MCF 10A (cell line): ENCODE results near the gene MOCS1. TPM values are rescaled to one million over a fixed set of nuclear protein-coding genes. Genes with fewer than 3 reads are reported as not detected.

Experiments
- BruUV-seq: library from RNA; stranded (reverse); fragments of 400-500 nt; replicated peaks from 2 replicates; lab custom pipeline; 2021; lab: Mats Ljungman, UMichigan
- CTCF ChIA-PET: fragments of 300-600 bp; sonication (Branson Sonifier 250); formaldehyde crosslinking; extraction: SDS; loops from one replicate; lab custom pipeline; 2021; ENCODE audit warnings: antibody characterized with exemption, inconsistent platforms; lab: Yijun Ruan, JAX
- POLR2A ChIA-PET: fragments of 300-600, 350-650 bp; sonication (Branson Sonifier 250); formaldehyde crosslinking; extraction: SDS; loops from one replicate; lab custom pipeline; 2020; ENCODE audit warnings: antibody characterized with exemption, inconsistent platforms; lab: Yijun Ruan, JAX
- DNase-seq: peaks from one replicate; pipeline ENCODE4 v3.0.0-alpha.2; 2018; ENCODE audit not compliant: unreplicated experiment
- H3K27ac Mint-ChIP-seq: one replicate; pipeline ENCODE4 v1.8.0; 2022; ENCODE audit warnings: mild to moderate bottlenecking, low read depth, mixed read lengths; ENCODE audit not compliant: unreplicated experiment
- H3K27me3 Mint-ChIP-seq: one replicate; pipeline ENCODE4 v1.8.0; 2022; ENCODE audit warnings: mixed read lengths; ENCODE audit not compliant: insufficient read depth, unreplicated experiment
- H3K36me3 Mint-ChIP-seq: one replicate; pipeline ENCODE4 v1.8.0; 2022; ENCODE audit warnings: mild to moderate bottlenecking, moderate library complexity, mixed read lengths; ENCODE audit not compliant: insufficient read depth, unreplicated experiment
- H3K4me1 Mint-ChIP-seq: one replicate; pipeline ENCODE4 v1.8.0; 2022; ENCODE audit warnings: mixed read lengths; ENCODE audit not compliant: insufficient read depth, unreplicated experiment
- H3K4me3 Mint-ChIP-seq: one replicate; pipeline ENCODE4 v1.8.0; 2022; ENCODE audit warnings: mild to moderate bottlenecking, moderate library complexity, mixed read lengths; ENCODE audit not compliant: unreplicated experiment
- H3K9me3 Mint-ChIP-seq: one replicate; pipeline ENCODE4 v1.8.0; 2022; ENCODE audit warnings: mixed read lengths; ENCODE audit not compliant: unreplicated experiment
- intact Hi-C: fragments of 100-400 bp; cut with micrococcal nuclease; formaldehyde crosslinking; loops from 2 replicates; pipeline ENCODE4 v1.14.1; 2022
- total RNA-seq: library from RNA; stranded (reverse); gene quantifications from 2 replicates; pipeline ENCODE4 v1.2.3, GENCODE V29; 2022
- TF ChIP-seq, protein P1 (sequence below): fragments of 200-600 bp; IDR thresholded peaks from one replicate; pipeline ENCODE4 v1.8.0; 2022; ENCODE audit warnings: antibody characterized with exemption, mild to moderate bottlenecking; ENCODE audit not compliant: unreplicated experiment

MOCS1 gene
- total RNA-seq, 1 experiment from 2014 or later: 5.3 TPM

GRCh38 chr6:39882531-39882899 lies 51.7 kb downstream of the MOCS1 start:
- BruUV-seq: no TSS peak
- peaks cover 4% of the 10 kb centered on the region for H3K4me1 Mint-ChIP-seq
- TF ChIP-seq, protein P1, sequence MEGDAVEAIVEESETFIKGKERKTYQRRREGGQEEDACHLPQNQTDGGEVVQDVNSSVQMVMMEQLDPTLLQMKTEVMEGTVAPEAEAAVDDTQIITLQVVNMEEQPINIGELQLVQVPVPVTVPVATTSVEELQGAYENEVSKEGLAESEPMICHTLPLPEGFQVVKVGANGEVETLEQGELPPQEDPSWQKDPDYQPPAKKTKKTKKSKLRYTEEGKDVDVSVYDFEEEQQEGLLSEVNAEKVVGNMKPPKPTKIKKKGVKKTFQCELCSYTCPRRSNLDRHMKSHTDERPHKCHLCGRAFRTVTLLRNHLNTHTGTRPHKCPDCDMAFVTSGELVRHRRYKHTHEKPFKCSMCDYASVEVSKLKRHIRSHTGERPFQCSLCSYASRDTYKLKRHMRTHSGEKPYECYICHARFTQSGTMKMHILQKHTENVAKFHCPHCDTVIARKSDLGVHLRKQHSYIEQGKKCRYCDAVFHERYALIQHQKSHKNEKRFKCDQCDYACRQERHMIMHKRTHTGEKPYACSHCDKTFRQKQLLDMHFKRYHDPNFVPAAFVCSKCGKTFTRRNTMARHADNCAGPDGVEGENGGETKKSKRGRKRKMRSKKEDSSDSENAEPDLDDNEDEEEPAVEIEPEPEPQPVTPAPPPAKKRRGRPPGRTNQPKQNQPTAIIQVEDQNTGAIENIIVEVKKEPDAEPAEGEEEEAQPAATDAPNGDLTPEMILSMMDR: no peak
- CTCF ChIA-PET: interaction anchor here (0.5 to 0.6 kb wide), 2 partner anchors 92 to 351 kb away, joined by 3 read pairs; no protein-coding TSS in a partner anchor
- no peak overlapping the region for H3K4me3 Mint-ChIP-seq
- POLR2A ChIA-PET: no interaction called here
- DNase-seq: peak; percentile 8
- H3K27ac Mint-ChIP-seq: no peak overlapping the region
- H3K9me3 Mint-ChIP-seq: no peaks in the 10 kb centered on the region
- intact Hi-C loops: no loop called here
- H3K36me3 Mint-ChIP-seq: no peaks in the 10 kb centered on the region
- no peaks in the 10 kb centered on the region for H3K27me3 Mint-ChIP-seq

DNA sequence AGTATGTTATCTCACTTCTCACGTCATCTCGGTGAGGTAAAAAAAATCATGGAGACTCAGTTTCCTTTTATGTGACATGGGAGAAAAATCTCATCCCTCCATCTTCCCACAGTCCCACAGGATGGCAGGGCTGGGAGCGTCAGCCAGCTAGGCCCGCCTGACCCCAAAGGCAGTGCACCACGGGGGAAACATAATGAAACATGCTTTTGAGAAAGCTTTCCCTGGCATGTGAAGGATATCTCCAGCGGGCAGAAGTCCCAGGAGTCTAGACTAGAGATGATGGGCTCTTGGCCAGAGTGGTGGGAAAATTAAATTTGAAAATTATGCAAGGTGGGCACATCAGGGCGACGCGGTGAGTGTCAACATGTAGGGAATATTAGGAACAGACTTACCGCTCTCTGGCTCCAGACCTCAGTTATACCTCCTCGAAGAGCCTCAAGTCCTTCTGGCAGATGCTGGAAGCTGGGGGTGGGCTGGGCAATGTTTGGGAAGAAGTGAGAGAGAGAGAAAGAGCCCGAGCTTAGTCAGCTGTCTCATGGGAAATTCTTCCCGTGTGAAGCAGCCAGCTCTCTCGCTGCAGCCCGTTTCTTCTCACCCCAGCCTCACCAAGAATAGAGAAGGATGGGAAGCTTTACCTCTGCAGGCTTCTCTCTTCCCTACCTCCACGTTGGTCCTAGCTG lies 52.3 kb downstream of the MOCS1 start:
- Mint-ChIP-seq H3K9me3 (peaks cover under 1% of the 10 kb centered on the region), H3K27ac (no peak overlapping the region), H3K4me3 (no peak overlapping the region), H3K4me1 (peaks cover 4% of the 10 kb centered on the region), H3K27me3 (no peaks in the 10 kb centered on the region), H3K36me3 (no peaks in the 10 kb centered on the region)
- ChIA-PET CTCF (interaction anchor here (0.6 to 1.3 kb wide), 2 partner anchors 11 to 350 kb away, joined by 3 to 4 read pairs; no protein-coding TSS in a partner anchor), POLR2A (no interaction called here)
- intact Hi-C loops: no loop called here
- no peak for DNase-seq
- BruUV-seq: no TSS peak
- TF ChIP-seq, protein P1: no peak

GRCh38 chr6:39880594-39880993 lies 53.7 kb downstream of the MOCS1 start:
- peaks cover 4% of the 10 kb centered on the region for H3K4me1 Mint-ChIP-seq
- no peak overlapping the region for H3K4me3 Mint-ChIP-seq
- ChIA-PET POLR2A (no interaction called here), CTCF (interaction anchor here (0.6 to 1.5 kb wide), 5 partner anchors 16 to 1168 kb away, joined by 3 to 5 read pairs (median 4); no protein-coding TSS in a partner anchor)
- DNase-seq: no peak
- H3K9me3 Mint-ChIP-seq: peaks cover 7% of the 10 kb centered on the region
- H3K27ac Mint-ChIP-seq: no peak overlapping the region
- TF ChIP-seq, protein P1: no peak
- BruUV-seq: no TSS peak
- intact Hi-C loops: no loop called here
- no peaks in the 10 kb centered on the region for H3K27me3 Mint-ChIP-seq
- H3K36me3 Mint-ChIP-seq: no peaks in the 10 kb centered on the region

DNA sequence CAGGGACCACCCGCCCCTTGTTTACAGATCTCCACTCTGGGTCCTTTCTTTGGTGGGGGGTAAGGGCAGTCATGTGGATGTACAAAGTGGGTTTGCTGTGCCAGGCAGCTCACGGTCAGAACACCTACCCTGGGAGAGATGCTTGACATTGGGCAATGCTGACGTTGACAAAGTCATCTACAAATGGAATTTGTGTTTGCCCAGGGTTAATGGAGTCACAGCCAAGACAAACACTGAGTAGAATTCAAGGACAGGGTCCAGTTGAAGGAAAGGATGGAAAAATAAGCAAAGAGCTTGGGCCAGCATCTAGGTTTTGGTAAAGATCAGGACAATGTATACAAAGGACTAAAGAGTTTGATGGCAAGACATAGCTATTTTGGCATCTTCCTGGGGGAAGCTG lies 54.7 kb downstream of the MOCS1 start:
- TF ChIP-seq, protein P1: no peak
- intact Hi-C loops: no loop called here
- peaks cover 7% of the 10 kb centered on the region for H3K9me3 Mint-ChIP-seq
- no TSS peak for BruUV-seq
- H3K4me1 Mint-ChIP-seq: peaks cover 4% of the 10 kb centered on the region
- DNase-seq: no peak
- ChIA-PET POLR2A (no interaction called here), CTCF (interaction anchor here (0.6 to 1.5 kb wide), 3 partner anchors 15 to 1074 kb away, joined by 3 to 5 read pairs (median 5); no protein-coding TSS in a partner anchor)
- no peaks in the 10 kb centered on the region for H3K36me3 Mint-ChIP-seq
- H3K27ac Mint-ChIP-seq: no peak overlapping the region
- H3K27me3 Mint-ChIP-seq: no peaks in the 10 kb centered on the region
- no peak overlapping the region for H3K4me3 Mint-ChIP-seq
